NCI-H1694 treated with DMSO at 0.1 percent for 48 hours (cell line): ENCODE measurements around the gene PBX3.
"Not testable (repeated sequence)": the region's sequence is repeated elsewhere in the genome, so short reads cannot be mapped to it uniquely, and the experiment has no call there.

Experiments used
- DNase-seq: peaks from one replicate; lab custom pipeline; 2025; lab: John Stamatoyannopoulos, UW

Gene PBX3

GRCh38 chr9:125778538-125779219 is 31.5 kb downstream of the PBX3 start:
- not testable (repeated sequence) for DNase-seq

GRCh38 chr9:125779220-125779565 is 32.0 kb downstream of the PBX3 start:
- not testable (repeated sequence) for DNase-seq

GRCh38 chr9:125782718-125783117 is 35.5 kb downstream of the PBX3 start:
- DNase-seq, result no peak

DNA sequence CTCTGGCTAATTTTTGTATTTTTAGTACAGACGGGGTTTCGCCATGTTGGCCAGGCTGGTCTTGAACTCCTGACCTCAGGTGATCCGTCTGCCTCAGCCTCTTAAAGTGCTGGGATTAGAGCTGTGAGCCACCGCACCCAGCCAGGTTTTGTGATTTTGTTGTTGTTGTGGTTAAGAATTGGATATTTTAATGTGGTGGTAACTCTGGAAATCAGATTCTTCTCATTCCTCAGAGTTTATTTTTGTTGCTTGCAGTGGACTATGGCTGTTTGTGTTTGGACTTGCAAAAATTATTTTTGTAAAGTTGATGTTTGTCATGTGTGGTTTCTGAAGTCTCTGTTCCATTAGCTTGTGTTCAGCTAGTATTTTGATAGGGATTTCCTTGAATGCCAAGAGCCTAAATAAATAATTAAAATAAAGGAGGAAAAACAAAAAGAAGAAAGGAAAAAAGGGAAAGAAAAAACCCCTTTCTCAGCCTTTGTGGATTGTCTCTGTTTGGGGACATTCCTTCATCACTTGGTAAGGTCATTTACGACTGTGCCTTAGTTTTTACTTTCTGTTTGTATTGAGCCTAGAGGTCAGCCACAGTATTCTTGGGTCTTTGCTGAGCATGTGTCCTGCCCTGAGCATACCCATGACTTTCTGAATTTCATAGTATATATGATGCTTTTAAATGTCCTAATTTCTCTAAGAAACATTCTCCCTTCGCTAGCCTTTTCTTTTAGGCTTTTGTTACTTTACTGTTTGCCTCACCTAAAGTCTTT is 37.3 kb downstream of the PBX3 start:
- DNase-seq, result no peak

GRCh38 chr9:125785248-125785751 is 38.1 kb downstream of the PBX3 start:
- no peak for DNase-seq

GRCh38 chr9:125787715-125788114 is 40.5 kb downstream of the PBX3 start:
- DNase-seq, result no peak

- no peak for DNase-seq
Measured at GRCh38 chr9:125789196-125789595, 42.0 kb downstream of the PBX3 start.

DNA sequence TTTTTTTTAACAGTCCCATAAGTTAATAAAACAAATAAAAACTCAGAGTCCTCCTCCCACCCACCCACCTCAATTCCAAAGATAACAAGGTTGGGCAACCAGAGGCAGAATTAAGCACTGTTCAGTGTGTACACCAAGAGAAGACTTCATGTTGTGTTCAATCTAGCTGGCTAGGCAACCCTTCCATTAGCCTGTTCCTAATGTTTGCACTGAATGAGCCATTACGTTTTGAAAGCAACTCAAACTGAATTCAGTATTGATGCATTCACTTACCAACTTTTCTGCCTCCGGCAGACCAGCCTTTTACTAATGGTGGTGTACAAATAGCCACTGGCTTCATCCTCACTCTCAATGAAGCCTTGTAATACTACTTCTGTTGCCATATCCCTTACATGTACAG is 47.5 kb downstream of the PBX3 start:
- no peak for DNase-seq

DNA sequence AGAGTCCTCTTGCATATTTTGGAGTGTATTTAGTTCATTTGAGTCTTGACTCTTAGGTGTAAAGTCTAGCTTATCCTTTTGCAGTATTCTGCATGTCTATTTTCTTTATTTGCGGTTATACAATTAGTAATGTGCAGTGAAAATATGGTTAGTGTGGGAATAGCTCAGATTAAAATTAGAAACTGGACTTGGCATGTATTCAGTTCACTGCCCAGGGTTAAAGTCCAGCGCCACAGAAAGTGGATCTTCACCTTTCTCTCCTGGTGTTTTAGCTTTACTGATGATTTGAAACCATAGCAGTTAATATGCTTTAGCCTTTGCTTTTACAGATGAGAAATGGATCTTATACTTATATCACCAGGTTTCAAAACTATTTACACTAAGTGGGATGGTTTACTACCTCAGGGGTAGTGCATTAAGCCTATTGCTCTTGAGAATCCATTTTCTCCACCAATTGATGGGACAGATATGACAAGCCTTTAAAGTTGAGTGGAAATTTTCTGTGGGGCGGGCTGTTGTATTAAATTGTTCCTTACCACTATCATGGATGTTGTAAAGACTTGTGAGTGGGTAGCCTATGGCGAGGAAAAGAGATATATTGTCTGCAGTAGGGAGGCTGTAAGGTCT is 48.9 kb downstream of the PBX3 start:
- DNase-seq, result no peak

- DNase-seq, result no peak
Measured at GRCh38 chr9:125797930-125798329, 50.8 kb downstream of the PBX3 start.

GRCh38 chr9:125803526-125803925 is 56.4 kb downstream of the PBX3 start:
- no peak for DNase-seq

GRCh38 chr9:125805057-125805456 is 57.9 kb downstream of the PBX3 start:
- DNase-seq, result no peak

- no peak for DNase-seq
Measured at GRCh38 chr9:125805586-125805985, 58.4 kb downstream of the PBX3 start.

DNA sequence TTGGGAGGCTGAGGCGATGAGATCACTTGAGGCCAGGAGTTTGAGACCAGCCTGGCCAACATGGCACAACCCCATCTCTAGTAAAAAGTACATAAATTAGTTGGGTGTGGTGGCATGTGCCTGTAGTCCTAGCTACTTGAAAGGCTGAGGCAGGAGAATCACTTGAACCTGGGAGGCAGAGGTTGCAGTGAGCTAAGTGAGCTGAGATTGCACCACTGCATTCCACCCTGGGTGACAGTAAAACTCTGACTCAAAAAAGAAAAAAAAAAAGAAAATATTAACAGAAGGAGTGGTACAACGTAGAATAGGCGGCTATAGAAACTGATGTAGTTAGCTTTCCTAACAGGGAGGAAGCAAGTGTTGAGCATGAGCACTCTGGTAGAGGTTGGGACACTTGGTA is 59.9 kb downstream of the PBX3 start:
- no peak for DNase-seq

DNA sequence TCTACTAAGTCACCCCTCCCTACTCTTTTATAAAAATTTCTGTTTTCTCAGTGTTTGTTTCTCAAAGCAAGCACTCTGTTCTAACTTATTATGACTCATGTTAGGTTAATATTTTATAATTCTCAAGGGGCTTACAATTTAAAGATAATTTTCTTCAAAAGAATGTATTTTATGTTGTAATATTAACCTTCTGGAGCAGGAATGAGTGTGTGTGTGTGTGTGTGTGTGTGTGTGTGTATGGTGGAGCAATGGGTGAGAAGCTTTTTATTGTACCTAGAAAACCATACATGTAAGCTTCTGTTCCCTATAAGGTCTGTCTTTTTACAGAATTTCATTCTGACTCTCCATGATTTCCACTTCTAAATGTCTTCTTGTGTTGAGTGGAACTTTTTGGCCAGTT is 63.0 kb downstream of the PBX3 start:
- DNase-seq, result no peak

- DNase-seq, result no peak
Measured at GRCh38 chr9:125811002-125811401, 63.8 kb downstream of the PBX3 start.

DNA sequence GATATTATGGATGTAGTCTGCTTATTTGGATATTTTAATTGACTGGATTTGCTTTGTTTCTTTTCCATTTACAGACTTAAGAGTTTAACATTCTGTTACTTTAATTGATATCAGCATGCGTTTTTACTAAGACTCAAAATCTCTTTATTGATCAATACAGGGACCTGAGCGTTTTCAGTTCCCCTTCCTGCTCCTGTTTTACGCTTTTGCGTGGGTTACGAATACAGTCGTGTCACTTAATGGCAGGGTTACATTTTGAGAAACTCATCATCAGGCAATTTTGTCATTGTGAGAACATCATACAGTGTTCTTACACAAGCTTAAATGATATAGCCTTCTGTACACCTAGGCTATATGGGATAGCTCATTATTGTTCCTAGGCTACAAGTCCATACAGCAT is 65.2 kb downstream of the PBX3 start:
- DNase-seq, result no peak

DNA sequence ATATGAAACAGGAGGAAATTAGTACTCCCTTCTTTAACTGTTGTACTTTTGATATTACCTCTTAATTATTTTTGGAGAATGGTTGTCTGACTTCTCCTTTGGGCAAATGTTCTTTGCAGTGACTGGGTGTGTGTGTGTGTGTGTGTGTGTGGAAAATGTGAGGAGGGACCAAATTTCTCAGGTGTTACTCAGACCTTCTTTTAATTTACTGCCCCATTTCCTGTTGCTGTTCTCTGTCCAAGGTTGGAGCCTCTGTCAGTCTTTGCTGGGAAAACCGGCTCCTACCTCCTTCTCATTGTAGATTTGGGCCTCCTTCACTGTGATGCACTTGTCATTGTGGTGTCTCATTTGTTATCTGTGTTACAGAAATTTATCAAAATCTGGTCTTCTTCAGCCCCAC is 68.4 kb downstream of the PBX3 start:
- no peak for DNase-seq

GRCh38 chr9:125816321-125816720 is 69.1 kb downstream of the PBX3 start:
- DNase-seq, result no peak

GRCh38 chr9:125820100-125820804 is 73.1 kb downstream of the PBX3 start:
- no peak for DNase-seq

DNA sequence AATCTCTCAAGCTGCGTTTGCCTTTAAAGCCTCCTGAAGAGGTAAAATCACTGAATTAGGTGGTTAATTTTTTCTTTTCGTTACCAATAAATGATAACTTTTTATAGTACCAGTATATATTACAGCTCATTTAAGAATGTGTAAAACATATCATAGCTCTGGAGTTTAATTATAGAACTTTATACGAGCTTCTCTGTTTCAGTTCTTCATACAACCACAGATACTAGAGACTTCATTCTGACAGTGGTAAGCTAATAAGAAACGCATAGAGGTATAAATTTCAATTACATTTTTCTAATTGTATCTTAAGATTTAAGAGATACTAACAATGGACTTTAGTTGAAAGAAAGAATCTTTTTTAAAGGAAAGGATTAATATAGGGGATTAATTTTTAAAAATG is 73.9 kb downstream of the PBX3 start:
- DNase-seq, result no peak

DNA sequence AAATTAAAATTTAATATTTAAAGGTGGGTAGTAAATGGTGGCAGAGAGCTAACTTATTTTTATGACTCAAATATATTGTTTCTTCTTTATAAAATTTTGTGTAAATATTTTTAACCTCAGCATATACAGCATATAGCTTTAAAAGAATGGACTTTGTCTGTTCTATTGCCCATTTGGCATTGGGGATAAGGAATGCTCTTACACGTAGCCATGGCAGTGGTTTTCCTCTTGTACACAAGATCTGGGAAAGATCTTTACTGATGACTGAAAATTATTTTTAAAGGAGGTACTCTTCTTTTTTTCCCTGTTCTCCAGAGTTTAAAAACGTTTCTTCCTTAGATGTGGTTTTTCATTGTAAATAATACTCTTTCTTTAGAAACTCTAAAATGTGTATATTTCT is 75.0 kb downstream of the PBX3 start:
- DNase-seq, result no peak

DNA sequence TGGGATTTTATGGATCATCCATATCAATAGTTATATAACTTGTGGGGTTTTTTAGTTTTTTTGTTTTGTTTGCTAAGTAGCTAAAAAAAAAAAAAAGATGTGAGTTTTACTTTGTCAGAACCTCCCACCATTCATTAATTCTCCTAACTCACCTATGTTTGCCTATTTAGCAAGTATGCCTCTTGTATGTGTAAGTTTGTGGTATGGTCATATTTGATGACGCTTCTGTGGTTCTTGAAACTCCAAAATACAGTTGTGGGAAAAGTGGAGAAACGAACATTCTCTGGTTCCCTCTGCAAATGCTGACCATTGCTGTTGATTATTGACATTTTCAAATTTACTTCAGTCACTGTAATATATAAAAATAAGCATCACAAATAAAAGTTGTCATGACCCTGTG is 75.7 kb downstream of the PBX3 start:
- no peak for DNase-seq
